Esophagus (tissue), 2 donors: ENCODE results near the gene FUNDC1. TPM values are rescaled to one million over a fixed set of nuclear protein-coding genes. Genes with fewer than 3 reads are reported as not detected.
"Not testable (repeated sequence)": the region's sequence is repeated elsewhere in the genome, so short reads cannot be mapped to it uniquely, and the experiment has no call there.

Experiments used
- H3K27ac ChIP-seq, 2 donors: one replicate each; pipeline ENCODE4 v1.5.1; 2013; ENCODE audit warnings: low read depth in 2 of 2, mild to moderate bottlenecking in 2 of 2, inconsistent platforms in 1 of 2, low read length in 1 of 2, moderate library complexity in 1 of 2
- H3K27me3 ChIP-seq, 2 donors: one replicate each; pipeline ENCODE4 v1.6.1; 2013; ENCODE audit warnings: low read length in 2 of 2, control low read depth in 1 of 2, mild to moderate bottlenecking in 1 of 2; ENCODE audit not compliant: insufficient read depth in 2 of 2, control insufficient read depth in 1 of 2
- H3K36me3 ChIP-seq, 2 donors: one replicate each; pipeline ENCODE4 v1.6.1; 2013; ENCODE audit warnings: low read length in 1 of 2; ENCODE audit not compliant: control insufficient read depth in 2 of 2, insufficient read depth in 2 of 2
- H3K4me1 ChIP-seq, 2 donors: one replicate each; pipeline ENCODE4 v1.6.1; 2013; ENCODE audit warnings: low read length in 1 of 2; ENCODE audit not compliant: control insufficient read depth in 2 of 2, insufficient read depth in 2 of 2
- H3K4me3 ChIP-seq, 2 donors: one replicate each; pipeline ENCODE4 v1.5.1; 2013; ENCODE audit warnings: low read length in 2 of 2, mild to moderate bottlenecking in 2 of 2, low read depth in 1 of 2, moderate library complexity in 1 of 2
- H3K9me3 ChIP-seq, 2 donors: one replicate each; pipeline ENCODE4 v1.6.1; 2013; ENCODE audit warnings: mild to moderate bottlenecking in 2 of 2, low read depth in 1 of 2, low read length in 1 of 2, moderate library complexity in 1 of 2; ENCODE audit not compliant: control insufficient read depth in 2 of 2, insufficient read depth in 1 of 2
- WGBS, 2 donors: extraction: QIAGEN DNeasy Blood & Tissue Kit; methylation state at CpG; one replicate each; pipeline ENCODE4 v1.1.7; 2013; 5-methylcytosine and 5-hydroxymethylcytosine counted together
- polyA plus RNA-seq, 2 donors: library from polyadenylated mRNA; stranded (reverse); fragments of 200-250 nt; gene quantifications; one replicate each; pipeline ENCODE4 v1.2.3, GENCODE V29; 2013
- donor health status: healthy with polysubstance abuse.
- donor health status: Bipolar disorder and iron deficiency.

FUNDC1 gene
- polyA plus RNA-seq, 2 donors: 15.8 to 20.0 TPM

DNA sequence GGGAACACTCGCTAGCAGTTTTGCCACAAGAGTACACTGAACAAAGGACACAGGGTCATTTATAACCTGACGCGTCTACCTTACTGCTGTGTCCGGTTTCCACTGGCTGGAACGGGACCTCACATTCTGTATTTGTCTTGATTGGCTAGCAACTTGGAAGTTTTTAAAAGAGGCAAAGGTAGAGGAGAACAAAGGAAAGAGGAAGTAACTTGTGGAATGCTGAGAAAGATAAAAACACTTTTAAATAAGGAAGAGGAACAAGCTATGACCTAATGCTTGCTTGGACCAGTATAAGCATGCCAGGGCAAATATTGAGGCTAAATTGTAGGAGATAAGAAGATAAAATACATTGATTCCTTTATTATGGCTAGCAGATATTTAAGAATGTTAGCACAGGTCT lies 2.8 kb upstream of the FUNDC1 start:
- H3K27ac ChIP-seq, H3K9me3 ChIP-seq, H3K36me3 ChIP-seq, H3K4me1 ChIP-seq, H3K4me3 ChIP-seq, H3K27me3 ChIP-seq: not testable (repeated sequence)
- WGBS, 2 donors: 42 to 56% methylated on average over 5 of the region's 5 CpGs

DNA sequence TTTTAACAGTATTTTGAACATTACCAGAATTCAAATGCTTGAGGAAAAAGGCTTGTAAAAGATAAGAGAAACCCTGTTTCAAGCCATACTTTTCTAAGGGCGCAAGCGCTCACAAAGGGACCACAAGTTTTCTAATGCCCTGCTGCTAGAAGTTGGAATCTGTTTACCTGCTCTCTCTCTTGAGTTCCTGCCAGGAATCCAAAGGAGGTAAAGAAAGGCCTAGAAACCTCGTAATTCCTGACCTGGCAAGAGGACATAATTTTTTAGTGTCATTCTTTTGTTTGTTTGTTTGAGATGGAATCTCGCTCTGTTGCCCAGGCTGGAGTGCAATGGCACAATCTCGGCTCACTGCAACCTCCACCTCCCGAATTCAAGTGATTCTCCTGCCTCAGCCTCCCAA lies 1.4 kb upstream of the FUNDC1 start:
- no peaks in the 10 kb centered on the region for H3K36me3 ChIP-seq
- 86 to 92% methylated on average over 6 of the region's 6 CpGs for WGBS, 2 donors
- no peaks in the 10 kb centered on the region for H3K9me3 ChIP-seq
- H3K27me3 ChIP-seq: no peaks in the 10 kb centered on the region
- H3K4me1 ChIP-seq: no peaks in the 10 kb centered on the region
- no peak overlapping the region for H3K27ac ChIP-seq
- no peak overlapping the region for H3K4me3 ChIP-seq

DNA sequence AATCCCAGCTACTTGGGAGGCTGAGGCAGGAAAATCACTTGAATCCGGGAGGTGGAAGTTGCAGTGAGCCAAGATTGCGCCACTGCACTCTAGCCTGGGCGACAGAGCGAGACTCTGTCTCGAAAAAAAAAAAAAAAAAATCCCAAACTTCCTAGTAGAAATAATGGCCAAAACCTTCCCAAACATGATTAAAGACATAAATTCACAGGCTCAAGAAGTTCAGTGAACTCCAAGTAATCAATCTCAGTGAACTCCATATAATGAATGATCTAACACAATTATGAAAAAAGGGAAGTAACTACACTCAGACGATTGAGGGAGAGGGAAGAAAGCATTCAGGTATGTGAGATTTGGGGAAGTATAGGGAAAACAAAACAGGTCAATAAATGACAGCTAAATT lies 6.5 kb downstream of the FUNDC1 start:
- Histone ChIP-seq H3K27me3 (no peaks in the 10 kb centered on the region), H3K4me3 (no peak overlapping the region), H3K27ac (no peak overlapping the region), H3K9me3 (no peaks in the 10 kb centered on the region), H3K36me3 (no peaks in the 10 kb centered on the region), H3K4me1 (no peaks in the 10 kb centered on the region)
- 91% methylated on average over 6 of the region's 6 CpGs for WGBS, 2 donors

DNA sequence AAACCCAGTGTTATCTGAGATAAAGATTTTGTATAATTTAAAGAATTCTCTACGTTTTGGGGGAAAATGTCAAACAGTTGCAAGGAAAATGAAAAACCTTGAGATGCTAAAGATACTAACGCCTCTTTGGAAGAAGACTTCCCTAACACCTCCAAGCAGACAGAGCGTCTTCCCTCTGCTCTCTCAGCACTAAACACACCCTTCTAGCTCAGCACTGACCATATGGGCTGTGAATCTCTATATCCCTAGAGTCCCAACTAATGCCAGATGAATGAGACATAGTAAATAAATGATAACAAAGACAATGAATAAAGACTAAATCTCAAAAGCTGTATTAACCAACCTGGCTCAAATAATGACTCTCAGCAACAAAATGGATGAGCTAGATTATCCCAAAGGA lies 13.3 kb downstream of the FUNDC1 start:
- Histone ChIP-seq H3K4me3 (no peak overlapping the region), H3K9me3 (no peaks in the 10 kb centered on the region), H3K27me3 (no peaks in the 10 kb centered on the region), H3K27ac (no peak overlapping the region), H3K4me1 (no peaks in the 10 kb centered on the region), H3K36me3 (no peaks in the 10 kb centered on the region)
- WGBS, 2 donors: 83 to 86% methylated on average over 3 of the region's 3 CpGs

DNA sequence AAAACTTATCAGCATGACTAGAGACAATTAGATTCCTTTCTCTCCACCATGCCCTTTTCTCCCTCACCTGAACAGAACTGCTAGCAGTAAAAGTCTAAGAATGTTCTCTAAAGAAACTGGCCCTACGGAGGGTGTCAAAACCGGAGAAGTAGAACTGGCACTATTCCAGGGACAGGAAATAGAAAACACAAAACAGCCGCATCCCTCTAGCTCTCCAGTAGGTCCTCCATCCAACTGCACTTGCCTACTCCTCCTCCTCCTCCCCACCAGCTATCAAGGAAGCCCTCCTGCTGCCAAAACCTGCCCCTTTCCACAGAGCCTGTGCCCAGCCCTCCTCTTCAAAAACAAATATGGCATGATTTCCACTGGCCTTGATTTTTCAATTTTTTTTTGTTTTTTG lies 28.4 kb downstream of the FUNDC1 start:
- Histone ChIP-seq H3K27me3 (no peaks in the 10 kb centered on the region), H3K4me1 (no peaks in the 10 kb centered on the region), H3K9me3 (no peaks in the 10 kb centered on the region), H3K4me3 (no peak overlapping the region), H3K36me3 (no peaks in the 10 kb centered on the region), H3K27ac (no peak overlapping the region)
- WGBS, 2 donors: 64 to 72% methylated on average over 3 of the region's 3 CpGs

DNA sequence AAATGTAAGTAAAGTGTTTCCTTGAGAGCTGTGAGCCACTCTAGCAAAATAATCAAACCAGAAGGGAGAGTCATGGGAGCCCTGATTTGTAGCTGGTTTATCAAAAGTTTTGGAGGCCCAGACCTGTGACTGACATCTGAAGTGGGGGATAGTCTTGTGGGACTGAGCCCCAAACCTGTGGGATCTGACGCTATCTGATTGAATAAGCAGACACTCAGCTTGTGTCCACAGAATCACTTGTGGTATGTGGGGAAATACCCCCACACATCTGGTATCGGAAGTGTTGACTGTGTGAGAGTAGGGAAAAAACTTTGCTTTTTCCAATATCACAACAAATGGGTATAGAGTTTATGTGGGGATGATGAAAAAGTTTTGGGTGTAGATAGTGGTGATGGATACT lies 35.4 kb downstream of the FUNDC1 start:
- H3K4me1 ChIP-seq: no peaks in the 10 kb centered on the region
- no peak overlapping the region for H3K27ac ChIP-seq
- H3K27me3 ChIP-seq: no peaks in the 10 kb centered on the region
- no peaks in the 10 kb centered on the region for H3K36me3 ChIP-seq
- 80 to 83% methylated on average over 2 of the region's 2 CpGs for WGBS, 2 donors
- no peak overlapping the region for H3K4me3 ChIP-seq
- no peaks in the 10 kb centered on the region for H3K9me3 ChIP-seq

DNA sequence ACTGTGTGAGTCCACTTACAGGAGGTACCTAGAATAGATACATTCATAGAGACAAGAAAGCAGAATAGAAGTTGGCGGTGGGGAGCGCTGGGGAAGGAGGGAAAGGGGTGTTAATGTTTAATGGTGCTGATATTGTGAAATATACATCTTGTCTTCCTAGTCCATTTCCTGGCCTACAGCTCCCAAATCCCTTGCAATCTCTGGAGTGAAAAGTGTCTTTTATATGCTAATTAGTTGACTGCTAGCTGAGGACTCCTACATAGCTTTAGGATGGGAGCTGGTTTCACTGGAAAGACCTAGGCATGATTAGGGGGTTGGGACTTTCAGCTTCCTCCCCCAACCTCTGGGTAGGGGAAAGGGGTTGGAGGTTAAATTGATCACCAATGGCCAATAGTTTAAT lies 36.0 kb downstream of the FUNDC1 start:
- Histone ChIP-seq H3K4me1 (no peaks in the 10 kb centered on the region), H3K4me3 (no peak overlapping the region), H3K9me3 (no peaks in the 10 kb centered on the region), H3K27me3 (no peaks in the 10 kb centered on the region), H3K27ac (no peak overlapping the region), H3K36me3 (no peaks in the 10 kb centered on the region)
- 91 to 93% methylated on average over 2 of the region's 2 CpGs for WGBS, 2 donors

DNA sequence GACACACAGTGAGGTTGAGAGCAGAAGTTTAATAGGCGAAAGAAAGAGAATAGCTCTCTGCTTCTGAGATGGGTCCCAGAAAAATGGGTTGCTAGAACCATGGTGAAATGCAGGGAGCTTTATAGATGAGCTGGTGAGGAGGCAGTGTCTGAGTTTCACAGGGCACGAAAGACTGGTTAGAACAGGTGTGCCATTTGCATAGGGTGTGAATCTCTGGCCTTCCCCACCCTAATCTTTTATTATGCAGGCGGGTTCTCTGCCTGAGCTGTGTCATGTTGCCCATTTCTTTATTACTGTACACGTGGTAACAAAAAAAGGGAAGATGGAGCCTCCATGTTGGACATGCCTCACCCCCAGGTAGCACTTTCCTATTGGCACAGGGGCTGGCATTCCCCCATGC lies 39.1 kb downstream of the FUNDC1 start:
- peak overlapping the region in 1 of 2 donors; percentile 40 for H3K27ac ChIP-seq
- H3K27me3 ChIP-seq: no peaks in the 10 kb centered on the region
- whole genome bisulfite sequencing, 2 donors: 38 to 47% methylated on average over 4 of the region's 4 CpGs
- H3K4me3 ChIP-seq: no peak overlapping the region
- H3K36me3 ChIP-seq: no peaks in the 10 kb centered on the region
- no peaks in the 10 kb centered on the region for H3K4me1 ChIP-seq
- H3K9me3 ChIP-seq: no peaks in the 10 kb centered on the region

DNA sequence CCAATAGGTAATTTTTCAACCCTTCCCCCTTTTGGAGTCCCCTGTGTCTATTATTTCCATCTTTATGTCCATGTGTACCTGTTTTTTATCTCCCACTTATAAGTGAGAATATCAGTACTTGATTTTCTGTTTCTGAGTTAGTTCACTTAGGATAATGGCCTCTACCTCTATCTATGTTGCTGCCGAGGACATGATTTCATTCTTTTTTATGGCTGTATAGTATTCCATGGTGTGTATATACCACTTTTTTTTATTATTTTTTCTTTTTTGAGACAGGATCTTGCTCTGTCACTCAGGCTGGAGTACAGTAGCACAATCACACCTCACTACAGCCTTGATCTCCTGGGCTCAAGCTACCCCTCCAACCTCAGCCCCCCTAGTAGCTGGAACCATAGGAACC lies 47.6 kb downstream of the FUNDC1 start:
- no peak overlapping the region for H3K27ac ChIP-seq
- no peak overlapping the region for H3K4me3 ChIP-seq
- 97% methylated on average over 1 of the region's 1 CpG for WGBS, 2 donors
- peaks cover 0 to 6% of the 10 kb centered on the region in 2 donors for H3K27me3 ChIP-seq
- H3K9me3 ChIP-seq: no peaks in the 10 kb centered on the region
- no peaks in the 10 kb centered on the region for H3K36me3 ChIP-seq
- H3K4me1 ChIP-seq: no peaks in the 10 kb centered on the region

DNA sequence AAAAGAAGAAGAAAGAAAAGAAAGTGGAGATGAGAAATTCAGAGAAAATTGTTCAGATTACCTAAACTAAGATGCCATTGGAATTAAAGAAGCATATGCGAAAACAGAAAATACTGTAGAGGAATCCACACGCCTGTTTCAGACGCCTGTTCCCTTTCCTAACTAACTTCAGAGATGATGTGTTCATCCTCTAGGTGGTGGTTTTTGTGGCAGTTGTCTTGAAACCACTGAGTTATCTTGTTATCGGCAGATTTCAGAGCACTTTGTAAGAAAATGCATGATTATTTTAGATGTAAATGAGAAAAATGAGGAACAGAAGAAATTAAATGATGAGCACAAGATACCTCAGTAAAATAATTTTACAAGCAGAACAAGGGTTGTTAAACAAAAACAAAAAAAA lies 48.3 kb downstream of the FUNDC1 start:
- Histone ChIP-seq H3K27me3 (peaks cover 0 to 6% of the 10 kb centered on the region in 2 donors), H3K27ac (no peak overlapping the region), H3K9me3 (no peaks in the 10 kb centered on the region), H3K4me1 (no peaks in the 10 kb centered on the region), H3K4me3 (no peak overlapping the region), H3K36me3 (no peaks in the 10 kb centered on the region)
- 72 to 83% methylated on average over 4 of the region's 4 CpGs for WGBS, 2 donors
